Transverse colon (tissue), 4 donors: ENCODE measurements around the gene UNC5B. TPM values are rescaled to one million over a fixed set of nuclear protein-coding genes. Genes with fewer than 3 reads are reported as not detected.

Experiments used
- DNase-seq: peaks from one replicate; pipeline ENCODE4 v3.0.0-alpha.2; 2019
- H3K27ac ChIP-seq, 4 donors: fragments of 200-600 bp; sonication (generic); 2 replicates each; pipeline ENCODE4 v1.5.1; 2016 to 2018; ENCODE audit warnings: inconsistent platforms in 4 of 4
- H3K27me3 ChIP-seq: fragments of 200-600 bp; sonication (generic); 2 replicates; pipeline ENCODE4 v1.5.1; 2017; ENCODE audit warnings: inconsistent platforms
- H3K36me3 ChIP-seq, 4 donors: fragments of 200-600 bp; sonication (generic); 2 replicates each; pipeline ENCODE4 v1.5.1; 2017 to 2019; ENCODE audit warnings: inconsistent platforms in 4 of 4
- H3K4me1 ChIP-seq, 4 donors: fragments of 200-600 bp; sonication (generic); 2 replicates each; pipeline ENCODE4 v1.5.1; 2017 to 2020; ENCODE audit warnings: inconsistent platforms in 4 of 4
- H3K4me3 ChIP-seq, 4 donors: fragments of 200-600 bp; sonication (generic); 1 replicate in 1 of 4; 2 replicates in 3 of 4; pipeline versions ENCODE4 v1.5.1 to v1.6.1; 2017 to 2019; ENCODE audit warnings: inconsistent platforms in 4 of 4
- H3K9me3 ChIP-seq, 2 donors: fragments of 200-600 bp; sonication (generic); 2 replicates each; pipeline ENCODE4 v1.5.1; 2017 to 2019; ENCODE audit warnings: inconsistent platforms in 2 of 2
- EP300 ChIP-seq: sonication (generic); formaldehyde crosslinking; IDR thresholded peaks from one replicate; pipeline ENCODE4 v1.6.1; 2017; ENCODE audit warnings: antibody characterized with exemption, low read depth
- POLR2A ChIP-seq: fragments of 450-650 bp; IDR thresholded peaks from one replicate; pipeline ENCODE4 v1.6.1; 2016; ENCODE audit warnings: antibody characterized with exemption, mild to moderate bottlenecking, moderate library complexity
- POLR2AphosphoS5 ChIP-seq, 3 donors: sonication (generic); formaldehyde crosslinking; IDR thresholded peaks; one replicate each; pipeline ENCODE4 v1.6.1; 2016; ENCODE audit warnings: antibody characterized with exemption in 3 of 3
- WGBS, 2 donors: methylation state at CpG; one replicate each; pipeline ENCODE4 v1.1.5; 2018; ENCODE audit warnings: low coverage in 1 of 2; 5-methylcytosine and 5-hydroxymethylcytosine counted together
- in situ Hi-C, 4 donors: fragments of 200-750 bp; cut with MboI; loops; one replicate each; pipeline versions ENCODE4 v1.15.0 to v1.15.1; 2017; ENCODE audit warnings: low sequenced_read_pairs in 3 of 4, low pct_ligation_motif_present in 1 of 4, low pct_unique_long_range_greater_than_20kb in 1 of 4
- intact Hi-C: fragments of 100-400 bp; cut with DNase I; formaldehyde crosslinking; loops from one replicate; pipeline ENCODE4 v1.15.1; 2023; ENCODE audit warnings: low total_unique reads
- total RNA-seq, 4 donors: library from RNA; depleted of rRNA; stranded (reverse); fragments of >200 nt; gene quantifications; one replicate each; pipeline ENCODE4 v1.1.0, GENCODE V29; 2016
- TF ChIP-seq, protein P1 (sequence below), 5 experiments: fragments of 200-600 bp in 3 of 5; fragments of 450-650 bp in 2 of 5; sonication (generic) in 3 of 5; IDR thresholded peaks; 1 replicate in 2 of 5; 2 replicates in 3 of 5; pipeline ENCODE4 v1.5.1; 2016 to 2017; ENCODE audit warnings: antibody characterized with exemption in 5 of 5, inconsistent platforms in 3 of 5, mild to moderate bottlenecking in 2 of 5, moderate library complexity in 1 of 5

UNC5B gene
- total RNA-seq, 4 donors from 2014 or later: 12.3 to 74.1 (median 41.2) TPM

DNA sequence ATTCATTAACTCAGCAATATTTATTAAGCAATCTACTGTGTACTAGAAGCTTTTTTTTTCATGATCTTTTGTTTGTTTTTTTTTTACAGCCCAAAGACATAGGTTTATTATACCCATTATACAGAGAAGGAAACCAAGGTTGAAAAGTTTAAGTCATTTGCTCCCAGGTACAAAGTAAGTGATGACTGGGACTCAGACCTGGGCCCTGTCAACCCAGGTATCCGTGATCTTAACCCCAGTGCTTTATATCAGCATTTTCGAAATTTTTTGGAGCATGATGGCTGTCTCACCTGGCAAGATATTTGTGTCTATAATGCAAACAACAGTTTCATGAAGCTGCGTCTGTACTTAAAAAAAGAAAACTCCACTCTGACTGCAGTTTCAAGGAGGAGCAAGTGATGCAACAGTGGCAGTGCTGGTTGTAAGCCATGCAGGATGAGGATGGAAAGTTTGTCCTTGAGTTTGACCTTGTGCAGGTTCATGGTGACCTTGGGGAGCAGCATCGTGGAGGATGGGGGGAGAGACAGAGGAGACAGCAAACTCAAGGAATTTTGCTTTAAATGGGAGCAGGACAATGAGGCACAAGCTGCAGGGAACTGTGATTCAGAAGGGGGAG is 118.5 kb downstream of the UNC5B start:
- WGBS, 2 donors: 39 to 90% methylated on average over 2 to 4 of the region's 4 CpGs
- H3K4me1 ChIP-seq: peaks cover 0 to 9% (median 1%) of the 10 kb centered on the region in 4 donors
- intact Hi-C loops (no loop called here), in situ Hi-C loops (no loop called here)
- DNase-seq: no peak
- H3K36me3 ChIP-seq: no peaks in the 10 kb centered on the region
- TF ChIP-seq POLR2AphosphoS5 (IDR thresholded peaks at IDR 0.05) (no peak), EP300 (no peak), POLR2A (no peak)
- TF ChIP-seq, protein P1, sequence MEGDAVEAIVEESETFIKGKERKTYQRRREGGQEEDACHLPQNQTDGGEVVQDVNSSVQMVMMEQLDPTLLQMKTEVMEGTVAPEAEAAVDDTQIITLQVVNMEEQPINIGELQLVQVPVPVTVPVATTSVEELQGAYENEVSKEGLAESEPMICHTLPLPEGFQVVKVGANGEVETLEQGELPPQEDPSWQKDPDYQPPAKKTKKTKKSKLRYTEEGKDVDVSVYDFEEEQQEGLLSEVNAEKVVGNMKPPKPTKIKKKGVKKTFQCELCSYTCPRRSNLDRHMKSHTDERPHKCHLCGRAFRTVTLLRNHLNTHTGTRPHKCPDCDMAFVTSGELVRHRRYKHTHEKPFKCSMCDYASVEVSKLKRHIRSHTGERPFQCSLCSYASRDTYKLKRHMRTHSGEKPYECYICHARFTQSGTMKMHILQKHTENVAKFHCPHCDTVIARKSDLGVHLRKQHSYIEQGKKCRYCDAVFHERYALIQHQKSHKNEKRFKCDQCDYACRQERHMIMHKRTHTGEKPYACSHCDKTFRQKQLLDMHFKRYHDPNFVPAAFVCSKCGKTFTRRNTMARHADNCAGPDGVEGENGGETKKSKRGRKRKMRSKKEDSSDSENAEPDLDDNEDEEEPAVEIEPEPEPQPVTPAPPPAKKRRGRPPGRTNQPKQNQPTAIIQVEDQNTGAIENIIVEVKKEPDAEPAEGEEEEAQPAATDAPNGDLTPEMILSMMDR (IDR thresholded peaks at IDR 0.05): no peak
- no peaks in the 10 kb centered on the region for H3K9me3 ChIP-seq
- H3K27me3 ChIP-seq: no peaks in the 10 kb centered on the region
- H3K4me3 ChIP-seq: no peak overlapping the region
- no peak overlapping the region for H3K27ac ChIP-seq

DNA sequence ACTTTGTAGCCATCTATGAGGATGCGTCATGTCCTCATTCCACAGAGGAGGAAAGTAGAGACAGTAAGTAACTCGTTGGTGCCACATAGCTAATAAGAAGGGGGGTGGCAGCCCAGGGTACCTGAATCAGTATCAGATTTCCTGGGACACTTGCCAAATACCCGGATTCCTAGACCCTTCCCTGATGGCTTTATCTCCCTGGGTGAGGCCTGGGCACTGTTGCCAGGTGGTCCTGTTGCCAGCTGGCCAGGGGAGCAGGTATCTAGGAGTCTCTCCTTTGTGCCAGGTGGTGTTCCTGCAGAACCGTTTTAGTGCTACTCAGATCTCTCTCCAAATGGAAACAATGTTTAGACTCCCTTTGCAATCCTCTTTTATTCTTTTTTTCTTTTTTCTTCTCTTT is 119.4 kb downstream of the UNC5B start:
- H3K9me3 ChIP-seq: no peaks in the 10 kb centered on the region
- no peak for DNase-seq
- H3K4me1 ChIP-seq: peaks cover 0 to 8% (median 4%) of the 10 kb centered on the region in 4 donors
- no peak overlapping the region for H3K27ac ChIP-seq
- H3K27me3 ChIP-seq: no peaks in the 10 kb centered on the region
- H3K4me3 ChIP-seq: no peak overlapping the region
- 53% methylated on average over 4 of the region's 4 CpGs; no CpG with 5 or more reads in 1 of the 2 donors for WGBS, 2 donors
- no peak for TF ChIP-seq EP300
- no peak for TF ChIP-seq POLR2A
- no peak for TF ChIP-seq POLR2AphosphoS5 (IDR thresholded peaks at IDR 0.05)
- TF ChIP-seq, protein P1 (IDR thresholded peaks at IDR 0.05): no peak
- no peaks in the 10 kb centered on the region for H3K36me3 ChIP-seq
- intact Hi-C loops: no loop called here
- in situ Hi-C loops: no loop called here

DNA sequence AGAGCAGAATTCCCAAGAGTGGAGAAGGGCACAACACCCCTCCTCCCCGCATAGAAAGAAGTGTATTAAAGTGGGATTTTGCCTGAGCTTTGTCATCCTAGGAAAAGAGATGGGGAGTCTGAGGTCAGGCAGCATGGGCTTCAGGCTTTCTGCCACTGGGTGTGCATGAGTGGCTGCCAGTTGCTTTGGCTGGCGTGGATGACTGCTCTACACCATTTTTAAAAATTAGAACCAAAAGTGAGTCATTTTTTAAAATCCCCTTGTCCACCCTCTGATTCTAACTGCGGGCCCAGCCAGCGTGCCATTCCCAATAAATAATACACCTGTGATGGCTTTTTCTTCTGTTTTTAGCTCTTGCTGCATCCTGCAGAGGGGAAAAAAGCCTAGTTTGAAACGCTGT is 120.1 kb downstream of the UNC5B start:
- intact Hi-C loops (no loop called here), in situ Hi-C loops (no loop called here)
- TF ChIP-seq, protein P1 (IDR thresholded peaks at IDR 0.05): no peak
- no peak for TF ChIP-seq POLR2A
- no peak for TF ChIP-seq POLR2AphosphoS5 (IDR thresholded peaks at IDR 0.05)
- TF ChIP-seq EP300: no peak
- WGBS, 2 donors: 88 to 100% methylated on average over 3 to 5 of the region's 5 CpGs
- no peak overlapping the region for H3K27ac ChIP-seq
- no peak overlapping the region for H3K4me3 ChIP-seq
- H3K36me3 ChIP-seq: no peaks in the 10 kb centered on the region
- peaks cover 0 to 12% (median 11%) of the 10 kb centered on the region in 4 donors for H3K4me1 ChIP-seq
- no peaks in the 10 kb centered on the region for H3K9me3 ChIP-seq
- H3K27me3 ChIP-seq: no peaks in the 10 kb centered on the region
- no peak for DNase-seq

DNA sequence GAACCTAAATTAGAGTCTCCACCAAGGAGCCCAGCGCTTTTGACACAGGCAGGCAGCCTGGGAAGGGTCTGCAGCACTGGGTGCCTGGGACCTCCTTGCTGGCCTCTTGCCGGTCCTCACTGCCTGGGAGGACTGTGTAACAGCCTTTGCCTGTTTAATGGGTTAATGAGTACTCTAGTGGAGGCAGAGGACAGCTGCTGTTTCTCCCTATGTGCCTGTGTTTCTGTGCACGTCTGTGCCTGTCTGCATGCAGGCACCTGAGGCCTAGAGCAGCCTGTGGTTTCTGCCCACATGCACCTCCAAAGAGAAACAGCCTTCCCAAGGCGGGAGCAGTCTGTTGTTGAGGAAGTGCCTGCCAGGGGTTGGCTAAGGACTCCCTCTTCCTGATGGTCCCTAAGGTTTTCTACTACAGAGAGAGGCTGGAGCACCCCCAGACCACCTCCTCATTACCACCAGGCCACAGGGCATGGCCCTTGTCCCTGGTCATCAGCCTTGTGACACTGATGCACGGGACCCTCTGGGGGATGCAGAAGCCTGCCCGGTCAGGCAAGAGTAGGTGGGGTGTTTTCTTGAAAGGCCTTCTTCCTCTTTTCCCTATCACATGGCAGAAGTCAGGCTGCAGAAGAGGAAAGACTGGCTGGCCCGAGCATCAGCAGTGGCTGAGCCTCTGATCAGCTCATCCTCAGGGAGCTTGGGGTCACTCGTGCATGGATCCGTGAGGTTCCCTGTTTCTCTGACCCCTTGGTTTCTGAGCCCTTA is 120.9 kb downstream of the UNC5B start:
- H3K9me3 ChIP-seq: no peaks in the 10 kb centered on the region
- no peak overlapping the region for H3K4me3 ChIP-seq
- no peak for DNase-seq
- in situ Hi-C loops (no loop called here), intact Hi-C loops (no loop called here)
- no peaks in the 10 kb centered on the region for H3K27me3 ChIP-seq
- peak overlapping the region in 1 of 4 donors; percentile 36 for H3K27ac ChIP-seq
- TF ChIP-seq POLR2AphosphoS5 (IDR thresholded peaks at IDR 0.05): no peak
- no peak for TF ChIP-seq POLR2A
- no peak for TF ChIP-seq EP300
- TF ChIP-seq, protein P1 (IDR thresholded peaks at IDR 0.05): no peak
- H3K36me3 ChIP-seq: no peaks in the 10 kb centered on the region
- WGBS, 2 donors: 71% methylated on average over 9 of the region's 9 CpGs; no CpG with 5 or more reads in 1 of the 2 donors
- peaks cover 0 to 13% (median 12%) of the 10 kb centered on the region in 4 donors for H3K4me1 ChIP-seq
